K562 (cell line): ENCODE results near the gene CAPN12.

Experiments used
- MCM3 ChIP-seq: fragments of 450-650 bp; IDR thresholded peaks from 2 replicates; pipeline ENCODE4 v1.6.1; 2016
- MYC ChIP-seq, 2 experiments: fragments of 250-450 bp in 1 of 2; sonication (Bioruptor Pico) in 1 of 2; IDR thresholded peaks; 2 replicates each; pipeline versions ENCODE4 v1.5.1 to v1.6.1; 2012 to 2021; ENCODE audit warnings: low read depth in 2 of 2, borderline replicate concordance in 1 of 2, improper control_type of control experiment in 1 of 2, low read length in 1 of 2, mild to moderate bottlenecking in 1 of 2, moderate library complexity in 1 of 2
- NFE2L1 ChIP-seq: fragments of 450-650 bp; IDR thresholded peaks from 2 replicates; pipeline ENCODE4 v1.6.1; 2016; ENCODE audit warnings: missing genetic modification characterization, low read depth, mild to moderate bottlenecking, missing compliant biosample characterization, moderate library complexity, borderline replicate concordance
- SIN3A ChIP-seq, 2 experiments: fragments of 150-350 bp in 1 of 2; IDR thresholded peaks; 2 replicates each; pipeline ENCODE4 v1.6.1; 2011 to 2016; ENCODE audit warnings: borderline replicate concordance in 2 of 2, low read depth in 2 of 2, low read length in 2 of 2, mild to moderate bottlenecking in 2 of 2, moderate library complexity in 2 of 2; ENCODE audit not compliant: control insufficient read depth in 1 of 2
- TAF1 ChIP-seq: IDR thresholded peaks from 2 replicates; pipeline ENCODE4 v1.6.1; 2011; ENCODE audit warnings: mild to moderate bottlenecking, low read length, moderate library complexity; ENCODE audit not compliant: insufficient read depth, control insufficient read depth, severe bottlenecking; ENCODE audit errors: extremely low read depth

- TF ChIP-seq MYC (IDR thresholded peaks at IDR 0.05; ENCODE audit: low read depth, low read length) (no peak), MYC (CRISPR knock-in tag; IDR thresholded peaks at IDR 0.05; ENCODE audit: borderline replicate concordance, low read depth) (no peak), NFE2L1 (tag) (no peak), TAF1 (no peak), SIN3A (IDR thresholded peaks at IDR 0.05; ENCODE audit: borderline replicate concordance in 2 of 2, control insufficient read depth in 1 of 2, low read depth in 2 of 2, low read length in 2 of 2) (no peak), MCM3 (no peak)
Measured at GRCh38 chr19:38682872-38683392, 61.3 kb downstream of the CAPN12 start.
